GM18517 (cell line): Measurements from ENCODE around the gene LACRT.

Experiments used
- ATAC-seq: cut with Tn5 transposase; IDR thresholded peaks from one replicate; pipeline ENCODE4 v1.9.1; 2021; ENCODE audit warnings: mild to moderate bottlenecking, moderate library complexity; ENCODE audit not compliant: unreplicated experiment

The LACRT gene

GRCh38 chr12:54603173-54603814, 31.4 kb downstream of the LACRT start:
- ATAC-seq = peak; percentile 91

GRCh38 chr12:54602661-54603060, 32.0 kb downstream of the LACRT start:
- no peak for ATAC-seq

- ATAC-seq = no peak
Observed at GRCh38 chr12:54601841-54602240, 32.9 kb downstream of the LACRT start.

GRCh38 chr12:54598970-54599369, 35.7 kb downstream of the LACRT start:
- no peak for ATAC-seq

GRCh38 chr12:54596526-54596946, 38.2 kb downstream of the LACRT start:
- no peak for ATAC-seq

GRCh38 chr12:54595471-54595870, 39.2 kb downstream of the LACRT start:
- ATAC-seq = no peak

- ATAC-seq = no peak
Observed at GRCh38 chr12:54593725-54594124, 41.0 kb downstream of the LACRT start.

- ATAC-seq = no peak
Observed at GRCh38 chr12:54593135-54593534, 41.6 kb downstream of the LACRT start.

- ATAC-seq = no peak
Observed at GRCh38 chr12:54592316-54592715, 42.4 kb downstream of the LACRT start.

GRCh38 chr12:54590978-54591591, 43.6 kb downstream of the LACRT start:
- ATAC-seq = no peak

- ATAC-seq = no peak
Observed at GRCh38 chr12:54589964-54590363, 44.7 kb downstream of the LACRT start.

- ATAC-seq = no peak
Observed at GRCh38 chr12:54588890-54589267, 45.8 kb downstream of the LACRT start.

GRCh38 chr12:54588110-54588889, 46.4 kb downstream of the LACRT start, which contains the start of gene PPP1R1A:
TSS of gene PPP1R1A (minus strand) at chr12:54588659. CDS start at chr12:54588488, 171 bp downstream.
- no peak for ATAC-seq

- no peak for ATAC-seq
Observed at GRCh38 chr12:54587315-54587873, 47.3 kb downstream of the LACRT start.

- ATAC-seq = no peak
Observed at GRCh38 chr12:54586620-54587019, 48.1 kb downstream of the LACRT start.

GRCh38 chr12:54585243-54585642, 49.5 kb downstream of the LACRT start:
- no peak for ATAC-seq

GRCh38 chr12:54584128-54584527, 50.6 kb downstream of the LACRT start:
- no peak for ATAC-seq

- no peak for ATAC-seq
Observed at GRCh38 chr12:54583726-54584125, 51.0 kb downstream of the LACRT start.

- ATAC-seq = no peak
Observed at GRCh38 chr12:54581412-54581811, 53.3 kb downstream of the LACRT start.
